SK-N-SH (cell line): Measurements from ENCODE around the gene STEAP1. TPM values are rescaled to one million over a fixed set of nuclear protein-coding genes. Genes with fewer than 3 reads are reported as not detected.

Experiments used
- CTCF ChIA-PET: fragments of 300-600, 350-600 bp; formaldehyde crosslinking; extraction: SDS; loops from one replicate; lab custom pipeline; 2021; lab: Yijun Ruan, JAX
- POLR2A ChIA-PET: fragments of 350-600 bp; sonication (Branson Sonifier 250); formaldehyde crosslinking; extraction: SDS; loops from one replicate; lab custom pipeline; 2020; ENCODE audit warnings: antibody characterized with exemption, inconsistent platforms; lab: Yijun Ruan, JAX
- DNase-seq: peaks from one replicate; pipeline ENCODE4 v3.0.0; 2012
- H2AFZ ChIP-seq: fragments of 200-600 bp; sonication (generic); 2 replicates; pipeline ENCODE4 v1.8.1; 2016; ENCODE audit warnings: antibody characterized with exemption, mild to moderate bottlenecking, low read depth
- H3F3A ChIP-seq: fragments of 200-600 bp; sonication (generic); replicated peaks from 2 replicates; pipeline ENCODE3; 2016; ENCODE audit warnings: antibody characterized with exemption, mild to moderate bottlenecking; ENCODE audit not compliant: insufficient read depth
- H3K27ac ChIP-seq, 2 experiments: fragments of 200-500 bp in 1 of 2; fragments of 200-600 bp in 1 of 2; sonication (Bioruptor generic) in 1 of 2; sonication (generic), shearing (Covaris generic) in 1 of 2; 2 replicates each; pipeline versions ENCODE4 v1.5.1 to v1.6.1; 2014 to 2016; ENCODE audit warnings: low read depth in 2 of 2, inconsistent platforms in 1 of 2, low read length in 1 of 2, mild to moderate bottlenecking in 1 of 2, mixed read lengths in 1 of 2
- H3K27me3 ChIP-seq: fragments of 200-600 bp; sonication (generic), shearing (Covaris generic); 2 replicates; pipeline ENCODE4 v1.6.1; 2016; ENCODE audit warnings: mixed run types; ENCODE audit not compliant: insufficient read depth
- H3K36me3 ChIP-seq, 2 experiments: fragments of 200-500 bp in 1 of 2; fragments of 200-600 bp in 1 of 2; sonication (Bioruptor generic) in 1 of 2; sonication (generic) in 1 of 2; replicated peaks in 1 of 2; 2 replicates each; pipeline versions ENCODE3 to v1.5.1; 2014 to 2016; ENCODE audit warnings: low read length in 1 of 2, mild to moderate bottlenecking in 1 of 2; ENCODE audit not compliant: insufficient read depth in 2 of 2, control insufficient read depth in 1 of 2
- H3K4me1 ChIP-seq, 2 experiments: fragments of 200-500 bp in 1 of 2; fragments of 200-600 bp in 1 of 2; sonication (Bioruptor generic) in 1 of 2; sonication (generic), shearing (Covaris generic) in 1 of 2; 2 replicates each; pipeline versions ENCODE4 v1.5.1 to v1.6.1; 2014 to 2016; ENCODE audit warnings: low read depth in 1 of 2, low read length in 1 of 2, mixed run types in 1 of 2; ENCODE audit not compliant: insufficient read depth in 2 of 2, control insufficient read depth in 1 of 2
- H3K4me2 ChIP-seq: fragments of 200-600 bp; sonication (generic), shearing (Covaris generic); 2 replicates; pipeline ENCODE4 v1.6.1; 2017; ENCODE audit warnings: mixed run types
- H3K4me3 ChIP-seq, 2 experiments: fragments of 200-500 bp in 1 of 2; fragments of 200-600 bp in 1 of 2; sonication (Bioruptor generic) in 1 of 2; sonication (generic), shearing (Covaris generic) in 1 of 2; 2 replicates each; pipeline versions ENCODE4 v1.5.1 to v1.8.1; 2014 to 2016; ENCODE audit warnings: low read depth in 2 of 2, inconsistent platforms in 1 of 2, low read length in 1 of 2, mild to moderate bottlenecking in 1 of 2, mixed read lengths in 1 of 2, moderate library complexity in 1 of 2
- H3K79me2 ChIP-seq: fragments of 200-600 bp; sonication (generic); 2 replicates; pipeline ENCODE4 v1.8.1; 2017; ENCODE audit warnings: mild to moderate bottlenecking; ENCODE audit not compliant: insufficient read depth
- H3K9ac ChIP-seq: fragments of 200-600 bp; sonication (generic); 2 replicates; pipeline ENCODE4 v1.6.1; 2017; ENCODE audit warnings: mixed run types
- H3K9me2 ChIP-seq: fragments of 200-600 bp; sonication (generic); 2 replicates; pipeline ENCODE4 v1.6.1; 2017; ENCODE audit warnings: mixed run types
- H3K9me3 ChIP-seq: fragments of 200-600 bp; sonication (generic); 2 replicates; pipeline ENCODE4 v1.6.1; 2017; ENCODE audit warnings: mixed run types, mild to moderate bottlenecking, moderate library complexity
- H4K20me1 ChIP-seq: fragments of 200-600 bp; sonication (generic); 2 replicates; pipeline ENCODE4 v1.6.1; 2017; ENCODE audit warnings: mild to moderate bottlenecking, mixed run types; ENCODE audit not compliant: insufficient read depth
- EP300 ChIP-seq, 2 experiments: IDR thresholded peaks; 2 replicates each; pipeline versions ENCODE4 v1.4.0 to v1.6.1; 2012; ENCODE audit warnings: borderline replicate concordance in 1 of 2, low read depth in 1 of 2, low read length in 1 of 2
- FOSL2 ChIP-seq: IDR thresholded peaks from 2 replicates; pipeline ENCODE4 v1.4.0; 2012; ENCODE audit warnings: low read depth, mild to moderate bottlenecking, moderate library complexity, borderline replicate concordance
- FOXM1 ChIP-seq: IDR thresholded peaks from 2 replicates; pipeline ENCODE4 v1.4.0; 2012; ENCODE audit warnings: low read depth, mild to moderate bottlenecking
- GABPA ChIP-seq: IDR thresholded peaks from 2 replicates; pipeline ENCODE4 v1.4.0; 2012; ENCODE audit warnings: low read depth, mild to moderate bottlenecking
- MEF2A ChIP-seq: IDR thresholded peaks from 2 replicates; pipeline ENCODE4 v1.4.0; 2012; ENCODE audit warnings: low read depth, borderline replicate concordance
- MXI1 ChIP-seq: IDR thresholded peaks from 2 replicates; pipeline ENCODE4 v1.6.1; 2012; ENCODE audit warnings: mild to moderate bottlenecking, low read depth, low read length, improper control_type of control experiment
- RCOR1 ChIP-seq: fragments of 150-350 bp; IDR thresholded peaks from 2 replicates; pipeline ENCODE4 v1.6.1; 2017; ENCODE audit warnings: antibody characterized with exemption, low read length
- REST ChIP-seq: IDR thresholded peaks from 2 replicates; pipeline ENCODE4 v1.6.1; 2012; ENCODE audit warnings: mild to moderate bottlenecking, low read depth, low read length, moderate library complexity
- TEAD4 ChIP-seq: IDR thresholded peaks from 2 replicates; pipeline ENCODE4 v1.4.0; 2012; ENCODE audit warnings: mild to moderate bottlenecking, borderline replicate concordance; ENCODE audit not compliant: insufficient read depth
- YY1 ChIP-seq: IDR thresholded peaks from 2 replicates; pipeline ENCODE4 v1.4.0; 2012; ENCODE audit warnings: low read depth, mild to moderate bottlenecking
- WGBS: methylation state at CpG from one replicate; pipeline ENCODE4 v1.1.6; 2017; ENCODE audit warnings: low lambda C conversion rate; 5-methylcytosine and 5-hydroxymethylcytosine counted together
- polyA plus RNA-seq, 3 experiments: library from polyadenylated mRNA; depleted of rRNA; stranded (reverse); fragments of >200 nt; gene quantifications; 2 replicates each; pipeline ENCODE4 v1.2.3, GENCODE V29; 2012
- TF ChIP-seq, protein P1 (sequence below): IDR thresholded peaks from 2 replicates; pipeline ENCODE4 v1.4.0; 2012; ENCODE audit warnings: low read depth, borderline replicate concordance
- TF ChIP-seq, protein P2 (sequence below): fragments of 150-350 bp; IDR thresholded peaks from 2 replicates; pipeline ENCODE4 v1.6.1; 2017; ENCODE audit warnings: antibody characterized with exemption, low read length, low read depth, borderline replicate concordance

Gene STEAP1
- polyA plus RNA-seq, 1 of the 3 experiments (the other 2 are of a cell fraction), result 17.0 TPM

- Histone ChIP-seq H3K36me3 (no peaks in the 10 kb centered on the region), H3K9me2 (no peaks in the 10 kb centered on the region), H3K9me3 (peaks cover 8% of the 10 kb centered on the region; the same call in 1 of the 2 replicates), H3K79me2 (no peaks in the 10 kb centered on the region), H3K4me1 (no peaks in the 10 kb centered on the region), H3K4me3 (no peak overlapping the region), H3K27ac (no peak overlapping the region), H2AFZ (no peak overlapping the region), H3K27me3 (no peaks in the 10 kb centered on the region), H3F3A (no peaks in the 10 kb centered on the region), H3K4me2 (no peak overlapping the region), H3K9ac (no peak overlapping the region), H4K20me1 (no peaks in the 10 kb centered on the region)
- POLR2A ChIA-PET, result interaction anchor here (0.5 kb wide), 1 partner anchor 494 kb away, joined by 3 read pairs; no protein-coding TSS in a partner anchor
- WGBS, result 11% methylated on average over 1 of the region's 1 CpG
- CTCF ChIA-PET, result interaction anchor here (1.4 kb wide), 1 partner anchor 20 kb away, joined by 3 read pairs; the partner anchor contains the start of gene STEAP2
- no peak for DNase-seq
- TF ChIP-seq FOSL2 (no peak), YY1 (no peak)
- TF ChIP-seq, protein P1, sequence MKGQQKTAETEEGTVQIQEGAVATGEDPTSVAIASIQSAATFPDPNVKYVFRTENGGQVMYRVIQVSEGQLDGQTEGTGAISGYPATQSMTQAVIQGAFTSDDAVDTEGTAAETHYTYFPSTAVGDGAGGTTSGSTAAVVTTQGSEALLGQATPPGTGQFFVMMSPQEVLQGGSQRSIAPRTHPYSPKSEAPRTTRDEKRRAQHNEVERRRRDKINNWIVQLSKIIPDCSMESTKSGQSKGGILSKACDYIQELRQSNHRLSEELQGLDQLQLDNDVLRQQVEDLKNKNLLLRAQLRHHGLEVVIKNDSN, result no peak
Measured at GRCh38 chr7:90191648-90192047, 37.4 kb downstream of the STEAP1 start.

DNA sequence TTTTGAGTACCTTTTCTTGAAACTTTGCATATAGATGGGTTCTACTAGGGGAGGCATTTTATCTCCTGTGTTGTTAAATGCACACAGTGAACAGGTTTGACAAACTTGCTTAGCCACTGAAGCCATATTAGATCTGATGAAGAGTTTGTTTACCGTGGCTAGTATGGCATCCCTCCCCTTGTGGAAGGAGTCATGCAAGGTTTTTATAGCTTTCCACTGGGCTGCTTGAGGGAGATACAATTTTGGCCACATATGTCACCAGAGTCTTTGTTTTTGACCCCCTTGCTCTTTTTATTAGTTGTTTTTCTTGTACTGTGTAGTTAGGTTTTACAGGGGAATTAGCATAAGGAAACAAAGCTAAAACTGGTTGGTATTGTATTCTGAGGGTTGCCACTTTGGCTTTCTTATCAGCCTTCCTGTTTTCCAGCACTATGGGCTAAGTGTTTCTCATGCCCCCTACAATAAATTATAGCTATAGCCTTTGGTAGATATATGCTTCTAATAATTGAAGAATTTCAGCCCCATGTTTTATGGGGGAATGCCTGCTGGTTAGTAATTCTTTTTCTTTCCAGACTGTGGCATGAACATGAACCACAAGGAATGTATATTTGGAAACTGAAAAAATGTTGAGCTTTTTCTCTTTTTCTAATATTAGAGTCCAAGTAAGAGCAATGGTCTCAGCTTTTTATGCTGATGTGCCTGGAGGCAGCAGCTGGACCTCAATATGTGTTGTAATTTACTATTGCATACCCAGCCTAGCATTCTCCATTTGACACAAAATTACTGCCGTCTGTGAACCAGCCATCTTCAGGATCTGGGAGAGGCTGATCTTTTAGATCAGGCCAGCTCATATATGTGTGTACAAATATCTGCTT lies 38.8 kb downstream of the STEAP1 start:
- Histone ChIP-seq H3K4me2 (no peak overlapping the region), H3K27ac (no peak overlapping the region), H3K27me3 (no peaks in the 10 kb centered on the region), H3K4me1 (no peaks in the 10 kb centered on the region), H3K9me3 (peaks cover 8% of the 10 kb centered on the region; the same call in 1 of the 2 replicates), H2AFZ (no peak overlapping the region), H3K9me2 (no peaks in the 10 kb centered on the region), H3K36me3 (no peaks in the 10 kb centered on the region)
- WGBS, result 16% methylated on average over 2 of the region's 2 CpGs
- DNase-seq, result no peak
- no peak for TF ChIP-seq REST
- TF ChIP-seq MEF2A, result no peak
- no peak for TF ChIP-seq FOXM1
- TF ChIP-seq TEAD4, result no peak
- no peak for TF ChIP-seq MXI1
- TF ChIP-seq, protein P2, sequence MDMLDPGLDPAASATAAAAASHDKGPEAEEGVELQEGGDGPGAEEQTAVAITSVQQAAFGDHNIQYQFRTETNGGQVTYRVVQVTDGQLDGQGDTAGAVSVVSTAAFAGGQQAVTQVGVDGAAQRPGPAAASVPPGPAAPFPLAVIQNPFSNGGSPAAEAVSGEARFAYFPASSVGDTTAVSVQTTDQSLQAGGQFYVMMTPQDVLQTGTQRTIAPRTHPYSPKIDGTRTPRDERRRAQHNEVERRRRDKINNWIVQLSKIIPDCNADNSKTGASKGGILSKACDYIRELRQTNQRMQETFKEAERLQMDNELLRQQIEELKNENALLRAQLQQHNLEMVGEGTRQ, result no peak
- TF ChIP-seq GABPA, result no peak
- no peak for TF ChIP-seq EP300 (IDR thresholded peaks at IDR 0.05; ENCODE audit: borderline replicate concordance in 1 of 2, low read depth in 1 of 2, low read length in 1 of 2)
- no peak for TF ChIP-seq RCOR1
- TF ChIP-seq, all 33 proteins: peak for 0
- no peak overlapping the region for H3K9ac ChIP-seq
- H3F3A ChIP-seq, result no peaks in the 10 kb centered on the region
- POLR2A ChIA-PET, result interaction anchor here (1.0 kb wide), 1 partner anchor 18 kb away, joined by 4 read pairs; the partner anchor contains the start of gene STEAP2
- H3K4me3 ChIP-seq, result no peak overlapping the region
- CTCF ChIA-PET, result interaction anchor here (1.0 to 2.6 kb wide), 3 partner anchors 18 to 153 kb away, joined by 3 to 10 read pairs (median 3); partner anchors contain the start of gene STEAP2
- H3K79me2 ChIP-seq, result no peaks in the 10 kb centered on the region
- no peaks in the 10 kb centered on the region for H4K20me1 ChIP-seq
